Endothelial cell of umbilical vein (primary cell): ENCODE measurements around the gene PDZD4. TPM values are rescaled to one million over a fixed set of nuclear protein-coding genes. Genes with fewer than 3 reads are reported as not detected.

Experiments used
- BruUV-seq: library from RNA; stranded (reverse); fragments of 400-500 nt; replicated peaks from 2 replicates; lab custom pipeline; 2021; lab: Mats Ljungman, UMichigan
- CTCF ChIA-PET: fragments of 300-600, 350-600 bp; sonication (Branson Sonifier 250); formaldehyde crosslinking; loops from one replicate; lab custom pipeline; 2021; ENCODE audit warnings: antibody characterized with exemption, inconsistent platforms; lab: Charles Lee
- POLR2A ChIA-PET: fragments of 300-600, 350-600 bp; sonication (Branson Sonifier 250); formaldehyde crosslinking; loops from one replicate; lab custom pipeline; 2021; ENCODE audit warnings: antibody characterized with exemption, inconsistent platforms; lab: Charles Lee
- DNase-seq: peaks from one replicate; pipeline ENCODE4 v3.0.0-alpha.2; 2011; ENCODE audit warnings: low read depth, low spot score
- FAIRE-seq: peaks from 2 replicates; lab custom pipeline; 2011; peaks lifted over from hg19 to GRCh38; lab: Jason Lieb, UNC
- H2AFZ ChIP-seq: 2 replicates; pipeline ENCODE4 v1.6.0; 2012; ENCODE audit warnings: low read depth, low read length, control low read depth, inconsistent platforms
- H3K27ac ChIP-seq: 2 replicates; pipeline ENCODE4 v1.5.1; 2011; ENCODE audit warnings: low read depth, mild to moderate bottlenecking, control low read depth, low read length, moderate library complexity; ENCODE audit not compliant: insufficient read depth
- H3K27me3 ChIP-seq, 2 experiments: 2 replicates each; pipeline versions ENCODE4 v1.6.0 to v1.6.1; 2011; ENCODE audit warnings: low read length in 2 of 2, mixed read lengths in 1 of 2; ENCODE audit not compliant: control insufficient read depth in 2 of 2, insufficient read depth in 2 of 2
- H3K36me3 ChIP-seq, 2 experiments: 2 replicates in 1 of 2; 3 replicates in 1 of 2; pipeline ENCODE4 v1.5.1; 2011; ENCODE audit warnings: low read length in 2 of 2, mild to moderate bottlenecking in 1 of 2, moderate library complexity in 1 of 2; ENCODE audit not compliant: control insufficient read depth in 2 of 2, insufficient read depth in 2 of 2; ENCODE audit errors: extremely low read depth in 1 of 2
- H3K4me1 ChIP-seq: 3 replicates; pipeline ENCODE4 v1.5.1; 2011; ENCODE audit warnings: mild to moderate bottlenecking, low read length; ENCODE audit not compliant: control insufficient read depth, insufficient read depth; ENCODE audit errors: extremely low read depth
- H3K4me2 ChIP-seq: 2 replicates; pipeline ENCODE4 v1.6.1; 2011; ENCODE audit warnings: low read length, control low read depth, mixed read lengths; ENCODE audit not compliant: insufficient read depth
- H3K4me3 ChIP-seq, 3 experiments: fragments of 200-600 bp in 1 of 3; sonication (generic), shearing (Covaris generic) in 1 of 3; replicated peaks in 1 of 3; 2 replicates each; pipeline ENCODE4 v1.5.1; 2011 to 2016; ENCODE audit warnings: control low read depth in 3 of 3, low read length in 3 of 3, mild to moderate bottlenecking in 2 of 3, inconsistent platforms in 1 of 3, low read depth in 1 of 3, moderate library complexity in 1 of 3; ENCODE audit not compliant: insufficient read depth in 1 of 3
- H3K79me2 ChIP-seq: 2 replicates; pipeline ENCODE4 v1.6.0; 2012; ENCODE audit warnings: low read length, inconsistent platforms; ENCODE audit not compliant: control insufficient read depth, insufficient read depth
- H3K9ac ChIP-seq: replicated peaks from 2 replicates; pipeline ENCODE3; 2011; ENCODE audit warnings: low read length, control low read depth; ENCODE audit not compliant: insufficient read depth; ENCODE audit errors: extremely low read depth
- H3K9me1 ChIP-seq: replicated peaks from 3 replicates; pipeline ENCODE4 v1.6.0; 2011; ENCODE audit warnings: mild to moderate bottlenecking, low read length; ENCODE audit not compliant: control insufficient read depth, insufficient read depth; ENCODE audit errors: extremely low read depth
- H3K9me3 ChIP-seq: replicated peaks from 2 replicates; pipeline ENCODE4 v1.5.1; 2012; ENCODE audit warnings: low read length, inconsistent platforms; ENCODE audit not compliant: control insufficient read depth, insufficient read depth
- H4K20me1 ChIP-seq: replicated peaks from 2 replicates; pipeline ENCODE3; 2011; ENCODE audit warnings: mild to moderate bottlenecking, low read length; ENCODE audit not compliant: control insufficient read depth, insufficient read depth; ENCODE audit errors: extremely low read depth
- EZH2 ChIP-seq: IDR thresholded peaks from 2 replicates; pipeline ENCODE4 v1.6.1; 2012; ENCODE audit warnings: borderline replicate concordance, low read depth, mild to moderate bottlenecking, moderate library complexity, low read length, inconsistent platforms; ENCODE audit not compliant: severe bottlenecking
- FOS ChIP-seq: IDR thresholded peaks from 2 replicates; pipeline ENCODE4 v1.6.1; 2011; ENCODE audit warnings: mild to moderate bottlenecking, low read length, moderate library complexity, borderline replicate concordance; ENCODE audit not compliant: insufficient read depth
- GATA2 ChIP-seq: IDR thresholded peaks from 2 replicates; pipeline ENCODE4 v1.7.0; 2011; ENCODE audit warnings: low read depth, mild to moderate bottlenecking, moderate library complexity, mixed read lengths, low read length; ENCODE audit not compliant: insufficient read length, insufficient read depth
- JUN ChIP-seq: IDR thresholded peaks from 2 replicates; pipeline ENCODE4 v1.6.1; 2011; ENCODE audit warnings: borderline replicate concordance, low read depth; ENCODE audit not compliant: insufficient read length, insufficient read depth
- MAX ChIP-seq: IDR thresholded peaks from 2 replicates; pipeline ENCODE4 v1.6.1; 2011; ENCODE audit not compliant: insufficient read depth, insufficient read length
- MYC ChIP-seq: IDR thresholded peaks from one replicate; pipeline ENCODE4 v1.6.1; 2011; ENCODE audit warnings: mild to moderate bottlenecking, low read depth, low read length
- POLR2A ChIP-seq: IDR thresholded peaks from 2 replicates; pipeline ENCODE4 v1.6.1; 2012; ENCODE audit warnings: low read depth, mild to moderate bottlenecking, control low read depth, low read length
- POLR2AphosphoS5 ChIP-seq: IDR thresholded peaks from 2 replicates; pipeline ENCODE4 v1.6.1; 2012; ENCODE audit warnings: low read depth, mild to moderate bottlenecking, control low read depth, low read length, moderate library complexity; ENCODE audit not compliant: insufficient read depth
- dilution Hi-C: fragments of 300-500 bp; cut with MboI; formaldehyde crosslinking; loops from one replicate; pipeline ENCODE4 v1.15.0; 2019; ENCODE audit warnings: low sequenced_read_pairs; ENCODE audit not compliant: extremely low pct_ligation_motif_present
- intact Hi-C: fragments of 100-400 bp; cut with micrococcal nuclease; formaldehyde crosslinking; loops from one replicate; pipeline ENCODE4 v1.10.0; 2022
- polyA plus RNA-seq, 4 experiments: library from polyadenylated mRNA; depleted of rRNA in 3 of 4; stranded (reverse) in 3 of 4; unstranded in 1 of 4; fragments of >200 nt; gene quantifications; 2 replicates each; pipeline versions ENCODE4 v1.2.1 to v1.2.3, GENCODE V29; 2011 to 2012; ENCODE audit warnings: missing spikeins in 1 of 4
- total RNA-seq: library from RNA; stranded (reverse); gene quantifications from 2 replicates; pipeline ENCODE4 v1.2.3, GENCODE V29; 2021
- TF ChIP-seq, protein P1 (sequence below), 2 donors: IDR thresholded peaks; 1 replicate in 1 of 2; 2 replicates in 1 of 2; pipeline ENCODE4 v1.5.1; 2011; ENCODE audit warnings: low read length in 2 of 2, mild to moderate bottlenecking in 2 of 2, moderate library complexity in 2 of 2, control low read depth in 1 of 2, inconsistent platforms in 1 of 2, low read depth in 1 of 2; ENCODE audit not compliant: insufficient read depth in 1 of 2; ENCODE audit errors: extremely low read depth in 1 of 2

Gene PDZD4
- total and polyA plus RNA-seq, 2 donors (not counting 3 experiments of a cell fraction or from before 2014, with no cell fraction given): 0.07 to 0.09 TPM

GRCh38 chrX:153803211-153804099 is 26.9 kb downstream of the PDZD4 start:
- no peak overlapping the region for H3K27ac ChIP-seq
- FAIRE-seq: no peak
- POLR2A ChIA-PET: no interaction called here
- no peak overlapping the region for H3K9ac ChIP-seq
- H3K4me2 ChIP-seq: no peak overlapping the region
- CTCF ChIA-PET: interaction anchor here (1.4 kb wide), 1 partner anchor 9 kb away, joined by 3 read pairs; the partner anchor contains the start of genes IDH3G and SSR4
- no peaks in the 10 kb centered on the region for H3K79me2 ChIP-seq
- no peak overlapping the region for H3K4me3 ChIP-seq
- no peaks in the 10 kb centered on the region for H3K4me1 ChIP-seq
- no peaks in the 10 kb centered on the region for H4K20me1 ChIP-seq
- dilution Hi-C loops (no loop called here), intact Hi-C loops (no loop called here)
- TF ChIP-seq JUN: no peak
- no peak for TF ChIP-seq POLR2A
- TF ChIP-seq FOS: no peak
- no peak for TF ChIP-seq MYC
- no peak for TF ChIP-seq GATA2
- TF ChIP-seq EZH2: no peak
- TF ChIP-seq, protein P1, sequence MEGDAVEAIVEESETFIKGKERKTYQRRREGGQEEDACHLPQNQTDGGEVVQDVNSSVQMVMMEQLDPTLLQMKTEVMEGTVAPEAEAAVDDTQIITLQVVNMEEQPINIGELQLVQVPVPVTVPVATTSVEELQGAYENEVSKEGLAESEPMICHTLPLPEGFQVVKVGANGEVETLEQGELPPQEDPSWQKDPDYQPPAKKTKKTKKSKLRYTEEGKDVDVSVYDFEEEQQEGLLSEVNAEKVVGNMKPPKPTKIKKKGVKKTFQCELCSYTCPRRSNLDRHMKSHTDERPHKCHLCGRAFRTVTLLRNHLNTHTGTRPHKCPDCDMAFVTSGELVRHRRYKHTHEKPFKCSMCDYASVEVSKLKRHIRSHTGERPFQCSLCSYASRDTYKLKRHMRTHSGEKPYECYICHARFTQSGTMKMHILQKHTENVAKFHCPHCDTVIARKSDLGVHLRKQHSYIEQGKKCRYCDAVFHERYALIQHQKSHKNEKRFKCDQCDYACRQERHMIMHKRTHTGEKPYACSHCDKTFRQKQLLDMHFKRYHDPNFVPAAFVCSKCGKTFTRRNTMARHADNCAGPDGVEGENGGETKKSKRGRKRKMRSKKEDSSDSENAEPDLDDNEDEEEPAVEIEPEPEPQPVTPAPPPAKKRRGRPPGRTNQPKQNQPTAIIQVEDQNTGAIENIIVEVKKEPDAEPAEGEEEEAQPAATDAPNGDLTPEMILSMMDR (IDR thresholded peaks at IDR 0.05; ENCODE audit: extremely low read depth in 1 of 2, insufficient read depth in 1 of 2, low read depth in 1 of 2, low read length in 2 of 2): no peak
- TF ChIP-seq POLR2AphosphoS5: no peak
- TF ChIP-seq MAX: no peak
- H2AFZ ChIP-seq: no peak overlapping the region
- BruUV-seq: no TSS peak
- no peak for DNase-seq
- H3K9me3 ChIP-seq: no peaks in the 10 kb centered on the region
- H3K27me3 ChIP-seq: no peaks in the 10 kb centered on the region
- no peaks in the 10 kb centered on the region for H3K9me1 ChIP-seq
- H3K36me3 ChIP-seq: peaks cover 0 to 4% of the 10 kb centered on the region in 2 experiments
